Fibroblast of upper back skin (primary cell): ENCODE data around the gene BFAR.
"Not testable (repeated sequence)": the region's sequence is repeated elsewhere in the genome, so short reads cannot be mapped to it uniquely, and the experiment has no call there.

ENCODE experiments used
- DNase-seq: peaks from one replicate; pipeline ENCODE4 v3.0.0-alpha.2; 2013

The BFAR gene

DNA sequence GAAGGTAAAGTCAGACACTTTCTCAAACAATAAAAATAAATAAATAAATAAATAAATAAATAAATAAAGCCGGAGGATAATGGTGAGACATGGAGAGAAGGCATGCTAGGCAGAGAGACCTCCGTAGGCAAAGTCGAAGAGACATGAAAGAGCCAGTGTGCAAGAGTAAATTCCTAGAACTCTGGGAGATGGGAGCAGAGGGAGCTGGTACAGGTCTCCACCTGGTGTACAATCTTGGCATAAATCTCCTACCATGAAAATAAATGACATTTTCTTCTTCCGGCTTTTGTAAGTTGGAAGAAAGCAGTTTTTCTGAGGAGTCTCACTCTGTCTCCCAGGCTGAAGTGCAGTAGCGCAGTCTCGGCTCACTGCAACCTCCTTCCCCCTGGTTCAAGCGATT lies 69.1 kb downstream of the BFAR start:
- DNase-seq: not testable (repeated sequence)

GRCh38 chr16:14702672-14703071 lies 69.9 kb downstream of the BFAR start:
- not testable (repeated sequence) for DNase-seq

DNA sequence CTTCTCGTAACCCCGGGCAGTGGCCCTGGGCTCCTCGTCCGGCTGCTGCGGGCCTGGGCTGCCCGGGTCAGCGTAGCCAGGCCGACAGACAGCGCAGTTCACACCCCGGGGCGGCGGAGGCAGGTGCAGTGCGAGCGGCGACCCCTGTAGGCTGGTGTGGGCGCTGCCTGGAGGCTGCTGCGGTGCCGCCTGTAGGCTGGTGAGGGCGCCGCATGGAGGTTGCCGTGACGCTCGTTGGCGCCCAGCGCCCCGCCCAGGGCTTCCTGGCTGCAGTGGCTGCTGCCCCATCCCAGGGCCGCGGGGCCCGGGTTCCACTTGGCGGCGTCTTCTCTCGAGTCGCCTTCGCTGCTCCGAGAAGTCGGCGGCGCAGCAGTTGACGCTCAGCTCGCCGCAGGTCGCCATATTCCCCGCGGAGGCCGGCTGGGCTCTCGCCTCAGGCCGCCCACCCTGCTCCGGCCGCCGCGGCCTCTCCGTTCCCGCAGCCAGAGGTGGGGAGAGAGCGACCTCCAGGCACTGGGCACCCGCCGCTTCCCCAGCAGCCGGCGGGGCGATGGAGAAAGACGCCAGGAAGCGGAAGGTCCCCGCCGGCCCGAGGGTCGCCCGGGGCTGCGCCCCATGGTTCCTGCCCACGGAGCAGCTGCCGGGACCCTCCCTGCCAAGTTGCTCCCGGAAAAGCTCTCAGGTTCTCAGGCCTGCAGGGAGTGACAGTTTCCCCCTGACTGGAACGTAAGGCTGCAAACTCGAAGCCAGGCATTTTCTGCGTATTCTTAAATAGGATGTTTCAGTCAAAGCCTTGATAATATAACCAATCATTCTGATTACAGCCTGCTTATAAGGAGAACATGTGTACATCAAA lies 70.6 kb downstream of the BFAR start, which contains the start of gene NPIPA3:
Gene NPIPA3 (plus strand): TSS at position 256 of the 856 bp plus-strand sequence. CDS start 5,533 bp downstream, outside the sequence.
- DNase-seq: not testable (repeated sequence)
